Small intestine (tissue), 7 donors: Measurements from ENCODE around the gene ZBTB46. TPM values are rescaled to one million over a fixed set of nuclear protein-coding genes. Genes with fewer than 3 reads are reported as not detected.
A peak's percentile ranks its signal among the peaks of the same experiment; 100 is the strongest.
"Not testable (repeated sequence)": the region's sequence is repeated elsewhere in the genome, so short reads cannot be mapped to it uniquely, and the experiment has no call there.

Experiments used
- DNase-seq, 2 donors: peaks; one replicate each; pipeline versions ENCODE4 v3.0.0 to v3.0.0-alpha.2; 2013
- FAIRE-seq: peaks from 2 replicates; lab custom pipeline; 2012; peaks lifted over from hg19 to GRCh38; lab: Jason Lieb, UNC
- H3K27ac ChIP-seq, 3 donors: one replicate each; pipeline ENCODE4 v1.5.1; 2013; ENCODE audit warnings: low read length in 2 of 3, mild to moderate bottlenecking in 2 of 3, control low read depth in 1 of 3, inconsistent platforms in 1 of 3, low read depth in 1 of 3, moderate library complexity in 1 of 3
- H3K27me3 ChIP-seq, 3 donors: one replicate each; pipeline ENCODE4 v1.6.1; 2013; ENCODE audit warnings: low read length in 3 of 3, inconsistent platforms in 1 of 3; ENCODE audit not compliant: control insufficient read depth in 3 of 3, insufficient read depth in 3 of 3
- H3K36me3 ChIP-seq, 3 donors: one replicate each; pipeline ENCODE4 v1.6.1; 2013; ENCODE audit warnings: low read length in 3 of 3, inconsistent platforms in 1 of 3, low read depth in 1 of 3, mild to moderate bottlenecking in 1 of 3, moderate library complexity in 1 of 3; ENCODE audit not compliant: control insufficient read depth in 3 of 3, insufficient read depth in 2 of 3
- H3K4me1 ChIP-seq, 3 donors: one replicate each; pipeline ENCODE4 v1.6.1; 2013; ENCODE audit warnings: low read length in 2 of 3, inconsistent platforms in 1 of 3, low read depth in 1 of 3, mild to moderate bottlenecking in 1 of 3, moderate library complexity in 1 of 3; ENCODE audit not compliant: control insufficient read depth in 3 of 3, insufficient read depth in 2 of 3
- H3K4me3 ChIP-seq, 3 donors: one replicate each; pipeline ENCODE4 v1.5.1; 2013; ENCODE audit warnings: low read length in 3 of 3, control low read depth in 1 of 3, inconsistent platforms in 1 of 3, low read depth in 1 of 3, mild to moderate bottlenecking in 1 of 3, moderate library complexity in 1 of 3
- H3K9me3 ChIP-seq, 2 donors: one replicate each; pipeline ENCODE4 v1.6.1; 2013; ENCODE audit warnings: low read depth in 1 of 2, low read length in 1 of 2; ENCODE audit not compliant: control insufficient read depth in 2 of 2, insufficient read depth in 1 of 2
- WGBS, 3 donors: extraction: QIAGEN DNeasy Blood & Tissue Kit; methylation state at CpG; one replicate each; pipeline ENCODE4 v1.1.7; 2013; 5-methylcytosine and 5-hydroxymethylcytosine counted together
- polyA plus RNA-seq, 4 donors: library from polyadenylated mRNA; stranded (reverse) in 3 of 4; unstranded in 1 of 4; fragments of 200-250 nt in 3 of 4; fragments of 120-200 nt in 1 of 4; gene quantifications; one replicate each; pipeline versions ENCODE4 v1.2.1 to v1.2.3, GENCODE V29; 2013
- donor health status: healthy with polysubstance abuse.
- donor health status: control.
- donor health status: control.
- donor health status: Bipolar disorder and iron deficiency.
- donor health status: healthy.

Gene ZBTB46
- polyA plus RNA-seq, 4 donors, result 1.1 to 3.1 (median 2.6) TPM; not detected in 1

DNA sequence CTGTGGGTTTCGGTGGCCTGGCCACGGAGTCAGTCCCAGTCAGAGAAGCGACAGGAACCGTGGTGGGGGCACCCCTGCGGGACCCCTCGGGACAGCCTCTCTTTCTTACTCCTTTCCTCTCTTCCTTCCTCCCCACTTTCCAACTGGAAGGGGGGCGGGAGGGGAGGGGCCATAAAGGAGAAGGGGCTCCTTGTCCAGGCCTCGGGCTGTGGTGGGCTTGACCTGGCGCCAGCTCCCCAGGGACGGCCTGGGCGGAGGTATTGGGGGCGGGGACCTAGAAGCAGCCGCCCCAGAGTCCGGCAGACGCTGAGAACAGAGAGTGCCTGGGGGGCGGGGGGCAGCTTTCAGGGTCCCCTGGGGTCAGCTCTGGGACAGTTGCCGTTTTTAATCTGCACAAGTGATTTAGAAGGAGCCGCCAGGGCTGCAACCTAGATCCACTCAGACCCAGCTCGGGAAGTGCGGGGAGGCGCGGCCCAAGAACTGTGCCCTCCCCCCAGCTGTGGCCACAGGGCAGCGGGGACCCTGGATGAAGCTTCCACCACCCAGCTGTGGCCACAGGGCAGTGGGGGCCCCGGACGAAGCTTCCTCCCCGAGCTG, 23.8 kb upstream of the ZBTB46 start:
- H3K27me3 ChIP-seq, result peaks cover 0 to 48% (median 3%) of the 10 kb centered on the region in 3 donors
- H3K27ac ChIP-seq, result peak overlapping the region in 2 of 3 donors; percentile 48 to 79
- no peak overlapping the region for H3K4me3 ChIP-seq
- no peaks in the 10 kb centered on the region for H3K36me3 ChIP-seq
- 13 to 19% (median 16%) methylated on average over 22 to 26 of the region's 26 CpGs for WGBS, 3 donors
- FAIRE-seq (no peak), DNase-seq (no peak)
- H3K4me1 ChIP-seq, result peaks cover 0 to 47% (median 0%) of the 10 kb centered on the region in 3 donors
- H3K9me3 ChIP-seq, result no peaks in the 10 kb centered on the region

DNA sequence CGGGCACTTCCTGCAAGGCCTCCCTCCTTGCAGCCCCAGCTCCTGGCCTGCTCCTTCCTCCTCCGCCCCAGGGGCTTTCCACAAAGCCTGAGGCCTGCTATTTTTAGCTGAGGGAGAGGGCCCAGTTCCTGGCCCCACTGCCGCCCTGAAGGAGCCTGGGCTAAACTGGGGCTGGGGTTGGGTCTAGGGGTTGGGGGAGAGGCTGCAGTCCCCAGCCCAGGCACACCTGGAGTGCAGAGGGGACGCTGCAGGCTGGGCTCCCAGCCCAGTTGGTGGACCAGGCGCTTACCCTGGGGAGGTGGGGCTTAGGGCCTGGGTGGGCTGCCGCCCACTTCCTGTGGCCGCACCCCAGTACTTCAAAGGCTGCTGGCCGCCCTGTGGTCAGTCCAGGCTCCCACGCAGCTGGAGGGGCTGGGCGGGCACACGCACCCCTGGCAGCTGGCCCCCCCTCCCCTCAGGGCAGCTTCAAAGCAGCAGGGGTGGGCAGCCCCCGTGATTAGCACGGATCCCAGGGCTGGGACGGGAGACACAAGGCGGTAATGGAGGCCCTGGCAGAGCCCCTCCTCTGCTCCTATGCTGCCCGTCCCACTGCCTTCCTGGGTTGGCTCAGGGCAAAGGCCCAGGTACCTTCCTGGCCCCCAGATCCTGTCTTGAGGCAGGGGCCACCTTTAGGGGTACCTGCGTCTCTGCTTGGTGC, 23.2 kb upstream of the ZBTB46 start:
- H3K27ac ChIP-seq, result peak overlapping the region in 2 of 3 donors; percentile 48 to 79
- no peaks in the 10 kb centered on the region for H3K9me3 ChIP-seq
- H3K4me3 ChIP-seq, result no peak overlapping the region
- peaks cover 0 to 45% (median 0%) of the 10 kb centered on the region in 3 donors for H3K4me1 ChIP-seq
- no peak for FAIRE-seq
- H3K36me3 ChIP-seq, result no peaks in the 10 kb centered on the region
- WGBS, 3 donors, result 8 to 19% (median 16%) methylated on average over 11 to 17 of the region's 17 CpGs
- H3K27me3 ChIP-seq, result peaks cover 0 to 48% (median 3%) of the 10 kb centered on the region in 3 donors
- DNase-seq, result no peak

DNA sequence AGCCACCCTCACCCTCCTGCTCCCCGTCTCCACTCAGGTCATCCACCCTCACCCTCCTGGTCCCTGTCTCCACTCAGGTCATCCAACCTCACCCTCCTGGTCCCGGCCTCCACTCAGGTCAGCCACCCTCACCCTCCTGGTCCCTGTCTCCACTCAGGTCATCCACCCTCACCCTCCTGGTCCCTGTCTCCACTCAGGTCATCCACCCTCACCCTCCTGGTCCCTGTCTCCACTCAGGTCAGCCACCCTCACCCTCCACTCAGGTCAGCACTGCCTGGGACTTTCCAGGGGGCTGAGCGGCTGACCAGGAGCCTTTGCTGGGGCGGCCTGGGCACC, 22.6 kb upstream of the ZBTB46 start:
- H3K9me3 ChIP-seq, FAIRE-seq, DNase-seq, H3K36me3 ChIP-seq, H3K4me3 ChIP-seq: not testable (repeated sequence)
- Histone ChIP-seq H3K4me1 (peaks cover 0 to 40% (median 0%) of the 10 kb centered on the region in 3 donors), H3K27ac (peak overlapping the region in 2 of 3 donors; percentile 48 to 79), H3K27me3 (peaks cover 0 to 48% (median 3%) of the 10 kb centered on the region in 3 donors)
- WGBS, 3 donors, result 65 to 76% (median 73%) methylated on average over 3 to 4 of the region's 4 CpGs

DNA sequence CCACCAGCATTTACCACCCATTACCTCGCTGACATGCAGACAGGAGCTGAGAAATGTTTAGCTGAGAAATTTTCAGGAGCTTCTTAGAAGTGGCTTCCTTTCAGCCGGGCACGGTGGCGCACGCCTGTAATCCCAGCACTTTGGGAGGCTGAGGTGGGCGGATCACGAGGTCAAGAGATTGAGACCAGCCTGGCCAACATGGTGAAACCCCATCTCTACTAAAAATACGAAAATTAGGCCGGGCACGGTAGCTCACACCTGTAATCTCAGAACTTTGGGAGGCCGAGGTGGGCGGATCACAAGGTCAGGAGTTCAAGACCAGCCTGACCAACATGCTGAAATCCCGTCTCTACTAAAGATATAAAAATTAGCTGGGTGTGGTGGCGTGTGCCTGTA, 20.5 kb upstream of the ZBTB46 start:
- Histone ChIP-seq H3K4me1 (peaks cover 0 to 26% (median 0%) of the 10 kb centered on the region in 3 donors), H3K27me3 (peaks cover 0 to 49% (median 7%) of the 10 kb centered on the region in 3 donors)
- H3K4me3 ChIP-seq, DNase-seq, H3K9me3 ChIP-seq, H3K27ac ChIP-seq, H3K36me3 ChIP-seq, FAIRE-seq: not testable (repeated sequence)
- WGBS, 3 donors, result 71 to 85% (median 81%) methylated on average over 14 of the region's 14 CpGs

DNA sequence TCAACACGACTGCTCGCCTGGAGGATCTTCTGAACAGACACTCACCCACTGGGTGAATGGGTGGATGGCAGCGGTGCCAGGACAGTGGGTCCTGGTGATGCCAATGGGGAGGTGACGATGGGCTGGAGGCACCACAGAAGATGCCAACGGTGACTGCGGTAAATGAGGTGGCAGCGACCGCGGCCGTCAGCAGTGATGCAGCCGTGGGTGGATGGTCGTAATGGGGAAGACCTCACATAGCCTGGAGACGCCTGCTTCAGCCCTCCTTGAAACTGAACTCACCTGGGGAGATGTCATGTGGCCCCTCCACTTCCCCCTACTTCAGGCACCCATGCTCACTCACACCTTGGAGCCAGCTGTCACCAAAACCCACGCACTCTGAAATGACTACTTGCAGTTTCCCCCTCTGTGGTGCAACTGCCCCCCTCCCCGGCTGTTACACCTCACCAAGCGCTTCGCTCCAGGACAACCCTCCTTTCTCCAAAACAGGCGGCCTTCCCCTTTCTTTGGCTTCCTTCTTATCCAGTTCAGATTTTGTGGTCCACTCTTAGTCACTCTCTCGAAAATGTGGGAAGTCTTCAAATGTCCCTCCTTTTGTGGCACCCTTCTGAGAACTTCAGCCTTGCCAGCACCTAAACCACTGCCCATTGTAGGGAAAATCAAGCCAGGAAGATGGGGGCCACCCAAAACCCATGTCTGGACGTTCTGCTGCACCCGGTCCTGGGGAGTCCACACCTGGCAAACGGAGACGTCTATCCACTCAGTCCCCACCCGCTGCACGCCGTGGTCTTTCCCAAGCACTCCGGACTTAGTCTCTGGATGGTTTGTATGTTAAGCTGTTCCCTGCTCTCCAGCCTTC, 19.9 kb upstream of the ZBTB46 start:
- H3K36me3 ChIP-seq, result no peaks in the 10 kb centered on the region
- DNase-seq (no peak), FAIRE-seq (no peak)
- H3K9me3 ChIP-seq, result no peaks in the 10 kb centered on the region
- WGBS, 3 donors, result 67 to 79% (median 71%) methylated on average over 27 of the region's 27 CpGs
- H3K27me3 ChIP-seq, result peaks cover 0 to 49% (median 6%) of the 10 kb centered on the region in 3 donors
- H3K4me1 ChIP-seq, result peaks cover 0 to 28% (median 0%) of the 10 kb centered on the region in 3 donors
- H3K27ac ChIP-seq, result no peak overlapping the region
- H3K4me3 ChIP-seq, result no peak overlapping the region

DNA sequence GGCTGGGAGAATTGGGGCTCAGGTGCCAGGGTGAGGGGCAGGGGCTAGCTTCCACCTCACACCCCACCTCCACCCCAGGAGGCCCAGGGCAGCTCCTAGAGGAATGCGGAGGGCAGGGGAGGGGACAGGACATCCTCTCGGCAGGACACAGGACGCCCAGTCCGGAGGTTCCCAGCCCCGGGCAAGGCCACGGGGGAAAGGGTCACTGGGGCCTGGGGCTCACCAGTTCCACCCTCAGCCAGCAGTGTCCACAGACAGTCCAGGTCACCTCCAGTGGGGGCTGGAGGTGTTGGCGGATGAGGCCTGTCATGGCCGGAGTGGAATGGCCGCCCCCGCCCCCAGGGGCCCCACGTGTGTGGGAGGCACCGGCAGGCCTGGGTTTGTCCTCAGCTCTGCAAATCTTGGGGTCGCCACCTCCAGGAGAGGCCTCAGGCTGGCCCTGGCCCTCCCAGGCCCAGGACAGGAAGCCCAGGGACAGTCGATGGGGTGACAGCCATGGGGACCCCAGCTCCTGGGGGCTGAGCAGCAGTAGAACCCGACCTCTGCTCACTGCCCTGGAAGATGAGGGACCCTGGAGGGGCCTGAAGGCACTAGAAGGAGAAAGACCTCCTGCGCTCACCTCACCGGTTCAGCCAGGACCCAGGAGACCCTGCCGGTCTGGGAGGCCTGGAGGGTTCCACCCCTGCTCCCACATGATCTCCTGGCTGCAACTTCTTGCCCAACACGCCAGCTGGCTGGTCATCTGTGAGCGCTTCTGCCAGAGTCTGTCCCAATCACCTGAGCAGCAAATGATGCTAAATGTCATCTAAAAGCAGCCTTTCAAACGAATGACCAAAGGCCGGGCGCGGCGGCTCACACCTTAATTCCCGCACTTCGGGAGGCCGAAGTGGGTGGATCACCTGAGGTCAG, 17.2 kb upstream of the ZBTB46 start:
- FAIRE-seq (no peak), DNase-seq (no peak)
- H3K4me1 ChIP-seq, result peaks cover 0 to 7% (median 0%) of the 10 kb centered on the region in 3 donors
- no peak overlapping the region for H3K4me3 ChIP-seq
- no peaks in the 10 kb centered on the region for H3K36me3 ChIP-seq
- peaks cover 0 to 44% (median 6%) of the 10 kb centered on the region in 3 donors for H3K27me3 ChIP-seq
- no peaks in the 10 kb centered on the region for H3K9me3 ChIP-seq
- WGBS, 3 donors, result 67 to 72% (median 69%) methylated on average over 25 to 28 of the region's 28 CpGs
- peak overlapping the region in 1 of 3 donors; percentile 40 for H3K27ac ChIP-seq

DNA sequence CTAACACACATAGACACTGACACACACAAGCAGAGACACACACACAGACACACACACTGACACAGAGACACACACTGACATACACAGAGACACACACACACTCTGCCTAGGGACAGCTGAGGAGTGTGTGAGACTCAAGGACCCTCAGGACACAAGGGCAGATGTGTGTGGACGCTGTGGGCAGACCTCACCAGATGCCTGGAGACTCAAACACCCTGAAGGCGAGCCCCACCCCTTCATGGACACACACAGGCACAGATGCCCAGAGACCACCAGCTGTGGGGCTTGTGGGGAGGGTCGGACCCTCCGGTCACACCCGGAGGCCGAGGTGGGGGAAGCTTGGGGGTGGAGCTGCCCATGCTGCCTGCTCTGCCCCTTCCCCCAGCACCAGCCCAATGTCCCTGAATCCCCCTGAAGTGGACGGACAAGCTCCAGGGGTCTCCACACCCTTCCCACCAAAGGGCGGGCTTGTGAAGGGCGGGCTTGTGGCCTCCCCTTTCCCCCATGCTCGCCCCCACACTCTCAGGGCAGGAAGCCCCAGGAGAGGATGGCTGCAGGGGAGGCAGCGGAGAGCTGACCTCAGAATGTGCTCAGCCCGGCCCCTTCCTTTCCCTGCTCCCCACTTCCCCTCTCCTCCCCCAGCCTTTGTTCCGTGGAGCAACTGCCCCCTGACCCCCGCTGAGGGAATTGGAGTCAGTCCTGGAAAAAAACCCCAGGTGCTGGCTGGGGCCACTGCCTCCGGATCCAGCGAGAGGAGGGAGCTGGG, 16.4 kb upstream of the ZBTB46 start:
- DNase-seq (no peak), FAIRE-seq (no peak)
- H3K36me3 ChIP-seq, result no peaks in the 10 kb centered on the region
- H3K27ac ChIP-seq, result peak overlapping the region in 1 of 3 donors; percentile 60
- H3K4me3 ChIP-seq, result no peak overlapping the region
- H3K27me3 ChIP-seq, result peaks cover 0 to 45% (median 6%) of the 10 kb centered on the region in 3 donors
- H3K4me1 ChIP-seq, result peaks cover 0 to 7% (median 0%) of the 10 kb centered on the region in 3 donors
- WGBS, 3 donors, result 24 to 28% (median 26%) methylated on average over 12 to 16 of the region's 16 CpGs
- H3K9me3 ChIP-seq, result no peaks in the 10 kb centered on the region
